BJ (cell line): ENCODE data around the gene PRKG1. TPM values are rescaled to one million over a fixed set of nuclear protein-coding genes. Genes with fewer than 3 reads are reported as not detected.

ENCODE experiments used
- CTCF ChIA-PET: fragments of 350-600 bp; formaldehyde crosslinking; extraction: SDS; loops from one replicate; lab custom pipeline; 2021; ENCODE audit warnings: antibody characterized with exemption, inconsistent platforms; lab: Yijun Ruan, JAX
- POLR2A ChIA-PET: fragments of 300-600 bp; sonication (Branson Sonifier 250); formaldehyde crosslinking; extraction: SDS; loops from one replicate; lab custom pipeline; 2021; ENCODE audit warnings: antibody characterized with exemption; lab: Charles Lee
- DNase-seq: peaks from one replicate; pipeline ENCODE4 v3.0.0-alpha.2; 2011; ENCODE audit warnings: low read depth
- H3K27me3 ChIP-seq: 2 replicates; pipeline ENCODE4 v1.6.0; 2011; ENCODE audit warnings: low read length; ENCODE audit not compliant: control insufficient read depth, insufficient read depth
- H3K36me3 ChIP-seq: 2 replicates; pipeline ENCODE4 v1.5.1; 2011; ENCODE audit warnings: low read length; ENCODE audit not compliant: control insufficient read depth, insufficient read depth
- H3K4me3 ChIP-seq: 2 replicates; pipeline ENCODE4 v1.5.1; 2011; ENCODE audit warnings: low read depth, mild to moderate bottlenecking, control low read depth, low read length
- polyA plus RNA-seq: library from polyadenylated mRNA; depleted of rRNA; stranded (reverse); fragments of >200 nt; gene quantifications from 2 replicates; pipeline ENCODE4 v1.2.3, GENCODE V29; 2011
- TF ChIP-seq, protein P1 (sequence below): IDR thresholded peaks from 2 replicates; pipeline ENCODE4 v1.5.1; 2011; ENCODE audit warnings: low read depth, mild to moderate bottlenecking, control low read depth, inconsistent platforms, low read length, moderate library complexity; ENCODE audit not compliant: insufficient read depth

The PRKG1 gene
- polyA plus RNA-seq, 1 experiment, result 9.7 TPM

DNA sequence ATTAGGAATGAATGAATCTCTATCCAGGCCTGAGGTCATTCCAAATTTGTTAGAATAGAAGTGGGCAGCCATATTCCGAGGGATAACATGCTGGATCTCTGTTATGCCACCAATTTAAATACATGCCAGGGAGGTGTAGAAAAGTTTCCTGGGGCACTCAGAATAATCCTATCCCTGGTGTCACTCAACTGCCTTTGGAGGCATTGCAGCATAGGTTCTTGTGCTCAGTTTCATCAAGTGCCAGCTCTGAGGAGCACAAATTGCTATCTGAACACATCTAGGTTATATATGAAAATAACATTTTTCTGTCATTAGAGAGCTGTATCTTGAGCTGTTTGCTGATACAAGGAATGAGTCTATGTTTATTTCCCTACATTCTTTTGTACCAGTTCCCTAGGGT is 427.8 kb downstream of the PRKG1 start:
- Histone ChIP-seq H3K36me3 (no peaks in the 10 kb centered on the region), H3K4me3 (no peak overlapping the region), H3K27me3 (no peaks in the 10 kb centered on the region)
- no peak for DNase-seq
- CTCF ChIA-PET, result interaction anchor here (0.6 to 0.8 kb wide), 2 partner anchors 491 to 714 kb away, joined by 3 read pairs; no protein-coding TSS in a partner anchor
- TF ChIP-seq, protein P1, sequence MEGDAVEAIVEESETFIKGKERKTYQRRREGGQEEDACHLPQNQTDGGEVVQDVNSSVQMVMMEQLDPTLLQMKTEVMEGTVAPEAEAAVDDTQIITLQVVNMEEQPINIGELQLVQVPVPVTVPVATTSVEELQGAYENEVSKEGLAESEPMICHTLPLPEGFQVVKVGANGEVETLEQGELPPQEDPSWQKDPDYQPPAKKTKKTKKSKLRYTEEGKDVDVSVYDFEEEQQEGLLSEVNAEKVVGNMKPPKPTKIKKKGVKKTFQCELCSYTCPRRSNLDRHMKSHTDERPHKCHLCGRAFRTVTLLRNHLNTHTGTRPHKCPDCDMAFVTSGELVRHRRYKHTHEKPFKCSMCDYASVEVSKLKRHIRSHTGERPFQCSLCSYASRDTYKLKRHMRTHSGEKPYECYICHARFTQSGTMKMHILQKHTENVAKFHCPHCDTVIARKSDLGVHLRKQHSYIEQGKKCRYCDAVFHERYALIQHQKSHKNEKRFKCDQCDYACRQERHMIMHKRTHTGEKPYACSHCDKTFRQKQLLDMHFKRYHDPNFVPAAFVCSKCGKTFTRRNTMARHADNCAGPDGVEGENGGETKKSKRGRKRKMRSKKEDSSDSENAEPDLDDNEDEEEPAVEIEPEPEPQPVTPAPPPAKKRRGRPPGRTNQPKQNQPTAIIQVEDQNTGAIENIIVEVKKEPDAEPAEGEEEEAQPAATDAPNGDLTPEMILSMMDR, result no peak
- POLR2A ChIA-PET, result no interaction called here

GRCh38 chr10:51503378-51503777 is 429.1 kb downstream of the PRKG1 start:
- TF ChIP-seq, protein P1, result no peak
- ChIA-PET POLR2A (no interaction called here), CTCF (no interaction called here)
- no peak for DNase-seq
- Histone ChIP-seq H3K27me3 (no peaks in the 10 kb centered on the region), H3K36me3 (no peaks in the 10 kb centered on the region), H3K4me3 (no peak overlapping the region)

GRCh38 chr10:51507476-51507875 is 433.2 kb downstream of the PRKG1 start:
- no peak for DNase-seq
- TF ChIP-seq, protein P1, result no peak
- ChIA-PET CTCF (interaction anchor here (1.0 kb wide), 1 partner anchor 19 kb away, joined by 3 read pairs; no protein-coding TSS in a partner anchor), POLR2A (no interaction called here)
- Histone ChIP-seq H3K27me3 (no peaks in the 10 kb centered on the region), H3K4me3 (no peak overlapping the region), H3K36me3 (no peaks in the 10 kb centered on the region)

GRCh38 chr10:51508156-51508555 is 433.9 kb downstream of the PRKG1 start:
- TF ChIP-seq, protein P1, result no peak
- Histone ChIP-seq H3K36me3 (no peaks in the 10 kb centered on the region), H3K4me3 (no peak overlapping the region), H3K27me3 (no peaks in the 10 kb centered on the region)
- POLR2A ChIA-PET, result no interaction called here
- no peak for DNase-seq
- CTCF ChIA-PET, result no interaction called here

- Histone ChIP-seq H3K4me3 (no peak overlapping the region), H3K36me3 (no peaks in the 10 kb centered on the region), H3K27me3 (no peaks in the 10 kb centered on the region)
- ChIA-PET POLR2A (no interaction called here), CTCF (no interaction called here)
- TF ChIP-seq, protein P1, result no peak
- DNase-seq, result no peak
Measured at GRCh38 chr10:51510231-51510630, 435.9 kb downstream of the PRKG1 start.
